ENCODE measurements around the gene TEX101.

GRCh38 chr19:43462383-43462782 lies 47.7 kb downstream of the TEX101 start:
- TF ChIP-seq EZH2 (IDR thresholded peaks at IDR 0.05) (no peak), POLR2AphosphoS5 (IDR thresholded peaks at IDR 0.05; ENCODE audit: borderline replicate concordance, low read depth, low read length) (no peak)

Measured in SK-N-MC (cell line).